GM18867 (cell line): ENCODE data around the gene APOL6.

Experiments used
- ATAC-seq: cut with Tn5 transposase; IDR thresholded peaks from one replicate; pipeline ENCODE4 v1.9.1; 2021; ENCODE audit warnings: mild to moderate bottlenecking, moderate library complexity; ENCODE audit not compliant: unreplicated experiment

Gene APOL6

GRCh38 chr22:35648066-35649025 lies at the start of gene APOL6:
Gene APOL6 (plus strand): TSS chr22:35648446. CDS start chr22:35656426, 7,980 bp downstream.
- ATAC-seq = peak; percentile 55

- no peak for ATAC-seq
Observed at GRCh38 chr22:35599364-35599763, 48.9 kb upstream of the APOL6 start.

- ATAC-seq = no peak
Observed at GRCh38 chr22:35600476-35600875, 47.8 kb upstream of the APOL6 start.

GRCh38 chr22:35601013-35601580 lies 47.1 kb upstream of the APOL6 start:
- no peak for ATAC-seq

GRCh38 chr22:35601743-35602615 lies 46.3 kb upstream of the APOL6 start:
- no peak for ATAC-seq

- no peak for ATAC-seq
Observed at GRCh38 chr22:35604621-35605368, 43.5 kb upstream of the APOL6 start.

GRCh38 chr22:35605369-35605680 lies 42.9 kb upstream of the APOL6 start:
- ATAC-seq = no peak

- no peak for ATAC-seq
Observed at GRCh38 chr22:35605851-35606481, 42.3 kb upstream of the APOL6 start.

GRCh38 chr22:35606916-35607315 lies 41.3 kb upstream of the APOL6 start:
- ATAC-seq = no peak

- no peak for ATAC-seq
Observed at GRCh38 chr22:35608088-35608487, 40.2 kb upstream of the APOL6 start.

- no peak for ATAC-seq
Observed at GRCh38 chr22:35609261-35609660, 39.0 kb upstream of the APOL6 start.

- ATAC-seq = no peak
Observed at GRCh38 chr22:35609761-35610160, 38.5 kb upstream of the APOL6 start.

GRCh38 chr22:35610741-35611140 lies 37.5 kb upstream of the APOL6 start:
- ATAC-seq = no peak

GRCh38 chr22:35611200-35611890 lies 36.9 kb upstream of the APOL6 start:
- ATAC-seq = no peak

GRCh38 chr22:35611891-35612576 lies 36.2 kb upstream of the APOL6 start:
- no peak for ATAC-seq

GRCh38 chr22:35612903-35613302 lies 35.3 kb upstream of the APOL6 start:
- no peak for ATAC-seq

GRCh38 chr22:35614404-35614803 lies 33.8 kb upstream of the APOL6 start:
- ATAC-seq = no peak

- ATAC-seq = no peak
Observed at GRCh38 chr22:35615156-35615555, 33.1 kb upstream of the APOL6 start.

- ATAC-seq = no peak
Observed at GRCh38 chr22:35616043-35616442, 32.2 kb upstream of the APOL6 start.
